IMR-90 (cell line): ENCODE data around the gene FZD4. TPM values are rescaled to one million over a fixed set of nuclear protein-coding genes. Genes with fewer than 3 reads are reported as not detected.
"Not testable (repeated sequence)": the region's sequence is repeated elsewhere in the genome, so short reads cannot be mapped to it uniquely, and the experiment has no call there.

Experiments used
- ATAC-seq: fragments of 200-7000 bp; cut with Tn5 transposase; 2 replicates; pipeline ENCODE4 v1.9.1; 2020; ENCODE audit warnings: low read depth, mild to moderate bottlenecking, moderate library complexity
- BruUV-seq: library from RNA; stranded (reverse); fragments of 400-500 nt; replicated peaks from 2 replicates; lab custom pipeline; 2021; lab: Mats Ljungman, UMichigan
- CTCF ChIA-PET: fragments of 300-600 bp; formaldehyde crosslinking; extraction: SDS; loops from one replicate; lab custom pipeline; 2021; ENCODE audit warnings: antibody characterized with exemption; lab: Yijun Ruan, JAX
- POLR2A ChIA-PET: fragments of 300-600 bp; sonication (Branson Sonifier 250); formaldehyde crosslinking; loops from one replicate; lab custom pipeline; 2022; ENCODE audit warnings: antibody characterized with exemption; ENCODE audit not compliant: unreplicated experiment; lab: Charles Lee
- DNase-seq: peaks from one replicate; pipeline ENCODE4 v3.0.0; 2013
- H2AFZ ChIP-seq: replicated peaks from 2 replicates; pipeline ENCODE3; 2013; ENCODE audit warnings: low read length, mild to moderate bottlenecking; ENCODE audit not compliant: poor library complexity
- H2AK5ac ChIP-seq: 2 replicates; pipeline ENCODE4 v1.6.1; 2013; ENCODE audit warnings: low read depth, low read length, inconsistent platforms
- H2AK9ac ChIP-seq: replicated peaks from 2 replicates; pipeline ENCODE3; 2013; ENCODE audit warnings: mild to moderate bottlenecking, low read depth, low read length, moderate library complexity; ENCODE audit not compliant: poor library complexity
- H2BK120ac ChIP-seq: 2 replicates; pipeline ENCODE4 v1.6.1; 2013; ENCODE audit warnings: low read depth, low read length, inconsistent platforms
- H2BK15ac ChIP-seq: 3 replicates; pipeline ENCODE4 v1.6.1; 2013; ENCODE audit warnings: low read depth, low read length, inconsistent platforms
- H2BK20ac ChIP-seq: 2 replicates; pipeline ENCODE4 v1.6.1; 2013; ENCODE audit warnings: low read depth, mild to moderate bottlenecking, inconsistent platforms, low read length, moderate library complexity
- H2BK5ac ChIP-seq: 2 replicates; pipeline ENCODE4 v1.6.1; 2013; ENCODE audit warnings: mild to moderate bottlenecking, low read depth, low read length, inconsistent platforms; ENCODE audit not compliant: poor library complexity, severe bottlenecking
- H3K14ac ChIP-seq: replicated peaks from 2 replicates; pipeline ENCODE4 v1.6.1; 2013; ENCODE audit warnings: low read depth, low read length, inconsistent platforms
- H3K18ac ChIP-seq: 2 replicates; pipeline ENCODE4 v1.6.1; 2013; ENCODE audit warnings: low read depth, low read length, control low read depth
- H3K23ac ChIP-seq: 2 replicates; pipeline ENCODE4 v1.6.1; 2013; ENCODE audit warnings: low read depth, low read length, inconsistent platforms
- H3K27ac ChIP-seq: 2 replicates; pipeline ENCODE4 v1.5.1; 2013; ENCODE audit warnings: mild to moderate bottlenecking, control low read depth, low read length; ENCODE audit not compliant: insufficient read depth
- H3K27me3 ChIP-seq: 2 replicates; pipeline ENCODE4 v1.6.1; 2013; ENCODE audit warnings: low read length; ENCODE audit not compliant: control insufficient read depth, insufficient read depth
- H3K36me3 ChIP-seq: 2 replicates; pipeline ENCODE4 v1.6.1; 2013; ENCODE audit warnings: low read length, mixed read lengths; ENCODE audit not compliant: control insufficient read depth, insufficient read depth
- H3K4ac ChIP-seq: 2 replicates; pipeline ENCODE4 v1.6.1; 2013; ENCODE audit warnings: low read depth, low read length, inconsistent platforms
- H3K4me1 ChIP-seq: 2 replicates; pipeline ENCODE4 v1.6.1; 2013; ENCODE audit warnings: low read length, mixed read lengths; ENCODE audit not compliant: control insufficient read depth, insufficient read depth
- H3K4me2 ChIP-seq: 2 replicates; pipeline ENCODE4 v1.6.1; 2013; ENCODE audit warnings: low read depth, mild to moderate bottlenecking, control low read depth, low read length, moderate library complexity
- H3K4me3 ChIP-seq: 2 replicates; pipeline ENCODE4 v1.5.1; 2013; ENCODE audit warnings: low read depth, mild to moderate bottlenecking, control low read depth, low read length, moderate library complexity; ENCODE audit not compliant: insufficient read depth
- H3K56ac ChIP-seq: 2 replicates; pipeline ENCODE4 v1.6.1; 2013; ENCODE audit warnings: low read length, inconsistent platforms; ENCODE audit not compliant: insufficient read depth; ENCODE audit errors: extremely low read depth
- H3K79me1 ChIP-seq, 2 experiments: 2 replicates each; pipeline ENCODE4 v1.6.1; 2013; ENCODE audit warnings: low read length in 2 of 2, inconsistent platforms in 1 of 2, low read depth in 1 of 2
- H3K9ac ChIP-seq: 2 replicates; pipeline ENCODE4 v1.6.1; 2013; ENCODE audit warnings: low read depth, low read length, control low read depth
- H3K9me1 ChIP-seq: 2 replicates; pipeline ENCODE4 v1.6.1; 2013; ENCODE audit warnings: low read length, inconsistent platforms; ENCODE audit not compliant: insufficient read depth
- H3K9me3 ChIP-seq: 2 replicates; pipeline ENCODE4 v1.6.1; 2013; ENCODE audit warnings: low read length; ENCODE audit not compliant: control insufficient read depth, insufficient read depth
- H4K20me1 ChIP-seq: 2 replicates; pipeline ENCODE4 v1.6.1; 2013; ENCODE audit warnings: low read length, inconsistent platforms; ENCODE audit not compliant: insufficient read depth
- H4K5ac ChIP-seq: 2 replicates; pipeline ENCODE4 v1.6.1; 2013; ENCODE audit warnings: mild to moderate bottlenecking, low read depth, low read length, control low read depth
- H4K8ac ChIP-seq, 2 experiments: 2 replicates each; pipeline ENCODE4 v1.6.1; 2013; ENCODE audit warnings: low read depth in 2 of 2, low read length in 2 of 2, control low read depth in 1 of 2, inconsistent platforms in 1 of 2
- H4K91ac ChIP-seq: 2 replicates; pipeline ENCODE4 v1.6.1; 2013; ENCODE audit warnings: low read depth, low read length, inconsistent platforms; ENCODE audit not compliant: insufficient read depth
- BHLHE40 ChIP-seq: fragments of 150-350 bp; IDR thresholded peaks from 2 replicates; pipeline ENCODE4 v1.6.1; 2016; ENCODE audit warnings: mild to moderate bottlenecking, low read depth, low read length
- CEBPB ChIP-seq: IDR thresholded peaks from 2 replicates; pipeline ENCODE4 v1.6.1; 2012; ENCODE audit warnings: low read depth, low read length, improper control_type of control experiment
- CHD1 ChIP-seq: IDR thresholded peaks from 2 replicates; pipeline ENCODE4 v1.6.1; 2012; ENCODE audit warnings: low read depth, low read length, improper control_type of control experiment
- MAZ ChIP-seq: IDR thresholded peaks from 2 replicates; pipeline ENCODE4 v1.6.1; 2012; ENCODE audit warnings: low read depth, mild to moderate bottlenecking, low read length, improper control_type of control experiment, moderate library complexity, borderline replicate concordance
- NFE2L2 ChIP-seq: fragments of 150-350 bp; IDR thresholded peaks from 2 replicates; pipeline ENCODE4 v1.6.1; 2016; ENCODE audit warnings: low read depth, mild to moderate bottlenecking, low read length
- POLR2A ChIP-seq: IDR thresholded peaks from 2 replicates; pipeline ENCODE4 v1.6.1; 2012; ENCODE audit warnings: mild to moderate bottlenecking, low read depth, low read length
- RAD21 ChIP-seq: IDR thresholded peaks from 2 replicates; pipeline ENCODE4 v1.6.1; 2012; ENCODE audit warnings: low read length, improper control_type of control experiment
- RFX5 ChIP-seq: IDR thresholded peaks from 2 replicates; pipeline ENCODE4 v1.8.0; 2012; ENCODE audit warnings: low read depth, mild to moderate bottlenecking, low read length, moderate library complexity
- WGBS, 2 experiments: methylation state at CpG; one replicate each; pipeline versions ENCODE4 v1.1.5 to v1.1.7; 2013; ENCODE audit warnings: missing lambda C conversion rate in 2 of 2; ENCODE audit not compliant: insufficient read length in 1 of 2; ENCODE audit errors: extremely low coverage in 2 of 2; 5-methylcytosine and 5-hydroxymethylcytosine counted together
- dilution Hi-C: fragments of 300-500 bp; cut with HindIII; formaldehyde crosslinking; loops from one replicate; pipeline ENCODE4 v1.14.3; 2018; ENCODE audit warnings: low sequenced_read_pairs; ENCODE audit not compliant: unreplicated experiment
- in situ Hi-C: fragments of 300-500 bp; cut with MboI; formaldehyde crosslinking; loops from 3 replicates; pipeline ENCODE4 v1.14.3; 2019; ENCODE audit warnings: low sequenced_read_pairs, inconsistent platforms, mixed read lengths
- intact Hi-C: fragments of 100-400 bp; cut with micrococcal nuclease; formaldehyde crosslinking; loops from 2 replicates; pipeline ENCODE4 v1.10.0; 2022
- polyA plus RNA-seq, 3 experiments: library from polyadenylated mRNA; depleted of rRNA; stranded (reverse); fragments of >200 nt; gene quantifications; 2 replicates each; pipeline ENCODE4 v1.2.3, GENCODE V29; 2012; ENCODE audit warnings: low replicate concordance in 1 of 3
- total RNA-seq: library from RNA; depleted of rRNA; stranded (reverse); fragments of >200 nt; gene quantifications from 2 replicates; pipeline ENCODE4 v1.2.3, GENCODE V29; 2012
- TF ChIP-seq, protein P1 (sequence below): fragments of 150-350 bp; IDR thresholded peaks from 2 replicates; pipeline ENCODE4 v1.6.1; 2017; ENCODE audit warnings: mild to moderate bottlenecking, antibody characterized with exemption, low read length, low read depth

The FZD4 gene
- total and polyA plus RNA-seq, 2 of the 4 experiments (the other 2 are of a cell fraction), result 3.7 to 7.7 TPM

DNA sequence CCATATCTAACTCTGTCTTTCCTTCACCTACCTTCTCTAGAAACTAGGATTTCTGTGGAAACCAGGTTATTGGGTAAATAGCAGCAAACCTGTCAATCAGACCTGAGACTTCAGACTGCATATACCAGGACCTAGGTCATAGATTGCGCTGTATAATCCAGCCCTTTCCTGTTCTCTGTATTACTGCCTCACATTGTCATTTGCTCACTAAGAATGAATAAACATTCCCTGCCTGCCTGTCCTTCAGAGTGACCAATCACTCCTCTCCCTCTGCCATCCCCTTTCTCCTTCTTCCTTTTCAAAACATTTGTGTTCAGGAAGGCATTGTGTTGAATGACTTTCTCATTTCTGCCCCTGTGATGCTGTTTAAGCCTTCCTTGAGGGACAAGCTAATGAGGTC is 14.1 kb upstream of the FZD4 start:
- no peak overlapping the region for H3K4me3 ChIP-seq
- no peaks in the 10 kb centered on the region for H3K36me3 ChIP-seq
- no peak overlapping the region for H4K5ac ChIP-seq
- no peak overlapping the region for H2BK20ac ChIP-seq
- WGBS, 2 experiments, result 88% methylated on average over 1 of the region's 1 CpG; no CpG with 5 or more reads in 1 of the 2 experiments
- H3K9ac ChIP-seq, result no peak overlapping the region
- H3K9me3 ChIP-seq, result peaks cover 8% of the 10 kb centered on the region
- no peaks in the 10 kb centered on the region; the same call in 1 of the 2 replicates for H3K27me3 ChIP-seq
- dilution Hi-C loops (no loop called here), in situ Hi-C loops (no loop called here), intact Hi-C loops (no loop called here)
- H2BK5ac ChIP-seq, result no peak overlapping the region
- no peak overlapping the region for H2BK120ac ChIP-seq
- no peak overlapping the region for H4K91ac ChIP-seq
- TF ChIP-seq, protein P1, sequence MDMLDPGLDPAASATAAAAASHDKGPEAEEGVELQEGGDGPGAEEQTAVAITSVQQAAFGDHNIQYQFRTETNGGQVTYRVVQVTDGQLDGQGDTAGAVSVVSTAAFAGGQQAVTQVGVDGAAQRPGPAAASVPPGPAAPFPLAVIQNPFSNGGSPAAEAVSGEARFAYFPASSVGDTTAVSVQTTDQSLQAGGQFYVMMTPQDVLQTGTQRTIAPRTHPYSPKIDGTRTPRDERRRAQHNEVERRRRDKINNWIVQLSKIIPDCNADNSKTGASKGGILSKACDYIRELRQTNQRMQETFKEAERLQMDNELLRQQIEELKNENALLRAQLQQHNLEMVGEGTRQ, result no peak
- no peak for TF ChIP-seq CHD1
- TF ChIP-seq NFE2L2, result no peak
- TF ChIP-seq CEBPB, result no peak
- no peak for TF ChIP-seq BHLHE40
- TF ChIP-seq POLR2A, result no peak
- no peak for TF ChIP-seq RAD21
- TF ChIP-seq MAZ, result no peak
- TF ChIP-seq RFX5, result no peak
- H2AK9ac ChIP-seq, result no peak overlapping the region
- H3K4ac ChIP-seq, result no peak overlapping the region
- BruUV-seq, result no TSS peak
- CTCF ChIA-PET, result no interaction called here
- no peaks in the 10 kb centered on the region for H3K4me1 ChIP-seq
- POLR2A ChIA-PET, result no interaction called here
- no peak overlapping the region for H2AK5ac ChIP-seq
- H2BK15ac ChIP-seq, result no peak overlapping the region
- no peaks in the 10 kb centered on the region for H4K20me1 ChIP-seq
- H3K4me2 ChIP-seq, result no peak overlapping the region
- no peak overlapping the region for H3K14ac ChIP-seq
- H3K18ac ChIP-seq, result no peak overlapping the region
- ATAC-seq (no peak), DNase-seq (no peak)
- no peak overlapping the region for H3K23ac ChIP-seq
- no peak overlapping the region for H2AFZ ChIP-seq
- no peak overlapping the region for H4K8ac ChIP-seq
- no peaks in the 10 kb centered on the region for H3K9me1 ChIP-seq
- H3K56ac ChIP-seq, result no peak overlapping the region
- H3K79me1 ChIP-seq, result no peaks in the 10 kb centered on the region
- H3K27ac ChIP-seq, result no peak overlapping the region

DNA sequence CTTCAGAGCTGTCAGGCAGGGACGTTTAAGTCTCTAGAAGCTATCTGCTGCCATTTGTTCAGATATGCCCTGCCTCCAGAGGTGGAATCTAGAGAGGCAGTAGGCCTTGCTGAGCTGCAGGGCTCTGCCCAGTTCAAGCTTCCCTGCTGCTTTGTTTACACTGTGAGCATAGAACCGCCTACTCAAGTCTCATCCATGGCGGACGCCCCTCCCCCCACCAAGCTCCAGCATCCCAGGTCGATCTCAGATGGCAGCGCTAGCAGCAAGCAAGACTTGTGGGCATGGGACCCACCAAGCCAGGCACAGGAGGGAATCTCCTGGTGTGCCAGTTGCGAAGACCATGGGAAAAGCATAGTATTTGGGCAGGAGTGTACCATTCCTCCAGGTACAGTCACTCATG is 12.4 kb upstream of the FZD4 start:
- H3K14ac ChIP-seq, H3K18ac ChIP-seq, H2BK15ac ChIP-seq, H3K4me3 ChIP-seq, H2BK120ac ChIP-seq, H4K8ac ChIP-seq, intact Hi-C loops, H2AFZ ChIP-seq, dilution Hi-C loops, H3K4ac ChIP-seq, BruUV-seq, DNase-seq, H3K23ac ChIP-seq, H3K9ac ChIP-seq, ATAC-seq, in situ Hi-C loops, H2AK5ac ChIP-seq, H4K5ac ChIP-seq, H3K27me3 ChIP-seq, H2BK20ac ChIP-seq, H2AK9ac ChIP-seq, H3K56ac ChIP-seq, H4K91ac ChIP-seq, H3K27ac ChIP-seq, H4K20me1 ChIP-seq, H3K36me3 ChIP-seq, H3K4me1 ChIP-seq, H2BK5ac ChIP-seq, H3K9me1 ChIP-seq, POLR2A ChIA-PET, H3K79me1 ChIP-seq, H3K9me3 ChIP-seq, H3K4me2 ChIP-seq: not testable (repeated sequence)
- CTCF ChIA-PET, result interaction anchor here (1.1 kb wide), 1 partner anchor 23 kb away, joined by 3 read pairs; no protein-coding TSS in a partner anchor
- WGBS, 2 experiments, result 20% methylated on average over 1 of the region's 7 CpGs; no CpG with 5 or more reads in 1 of the 2 experiments
